HepG2 (cell line): ENCODE data around the gene TXNRD1. TPM values are rescaled to one million over a fixed set of nuclear protein-coding genes. Genes with fewer than 3 reads are reported as not detected.

Experiments used
- ATAC-seq: fragments of 200-7000 bp; cut with Tn5 transposase; 3 replicates; pipeline ENCODE4 v1.9.1; 2020; ENCODE audit warnings: mild to moderate bottlenecking, moderate library complexity
- BruUV-seq: library from RNA; stranded (reverse); fragments of 400-500 nt; replicated peaks from 2 replicates; lab custom pipeline; 2021; lab: Mats Ljungman, UMichigan
- CTCF ChIA-PET: fragments of 300-600 bp; formaldehyde crosslinking; extraction: SDS; loops from one replicate; lab custom pipeline; 2021; ENCODE audit warnings: low total read pairs, inconsistent platforms, low intra/inter-chr PET ratio; lab: Yijun Ruan, JAX
- POLR2A ChIA-PET: fragments of 350-600 bp; sonication (Branson Sonifier 250); formaldehyde crosslinking; loops from one replicate; lab custom pipeline; 2020; ENCODE audit warnings: antibody characterized with exemption, inconsistent platforms; lab: Yijun Ruan, JAX
- DNase-seq: peaks from one replicate; pipeline ENCODE4 v3.0.0-alpha.2; 2015; ENCODE audit warnings: low spot score
- FAIRE-seq: peaks from 3 replicates; lab custom pipeline; 2011; peaks lifted over from hg19 to GRCh38; lab: Jason Lieb, UNC
- H2AFZ ChIP-seq: one replicate; pipeline ENCODE4 v1.6.1; 2011; ENCODE audit warnings: low read length, inconsistent platforms
- H3K27ac ChIP-seq: fragments of 300-600 bp; 3 replicates; pipeline ENCODE4 v1.8.0; 2011; ENCODE audit warnings: mixed run types, mild to moderate bottlenecking, mixed read lengths, low read length, inconsistent platforms; ENCODE audit not compliant: insufficient read depth; ENCODE audit errors: extremely low read length
- H3K27me3 ChIP-seq, 2 experiments: fragments of 200-600 bp in 1 of 2; 2 replicates in 1 of 2; 3 replicates in 1 of 2; pipeline versions ENCODE4 v1.6.0 to v1.8.0; 2011; ENCODE audit warnings: low read length in 2 of 2, mild to moderate bottlenecking in 2 of 2, moderate library complexity in 2 of 2, inconsistent platforms in 1 of 2; ENCODE audit not compliant: insufficient read depth in 2 of 2, control insufficient read depth in 1 of 2
- H3K36me3 ChIP-seq, 2 experiments: fragments of 200-600 bp in 1 of 2; replicated peaks in 1 of 2; 2 replicates in 1 of 2; 3 replicates in 1 of 2; pipeline versions ENCODE4 v1.5.1 to v1.8.0; 2011; ENCODE audit warnings: low read length in 2 of 2, inconsistent platforms in 1 of 2; ENCODE audit not compliant: insufficient read depth in 2 of 2, control insufficient read depth in 1 of 2
- H3K4me1 ChIP-seq: 2 replicates; pipeline ENCODE4 v1.5.1; 2012; ENCODE audit warnings: low read length, inconsistent platforms; ENCODE audit not compliant: insufficient read depth
- H3K4me2 ChIP-seq: 2 replicates; pipeline ENCODE4 v1.6.0; 2011; ENCODE audit warnings: low read depth, low read length, inconsistent platforms
- H3K4me3 ChIP-seq, 3 experiments: fragments of 200-600 bp in 1 of 3; sonication (generic), shearing (Covaris generic) in 1 of 3; replicated peaks in 1 of 3; 2 replicates each; pipeline ENCODE4 v1.5.1; 2011 to 2016; ENCODE audit warnings: low read length in 3 of 3, inconsistent platforms in 2 of 3, low read depth in 2 of 3, mild to moderate bottlenecking in 2 of 3, control low read depth in 1 of 3, mixed read lengths in 1 of 3; ENCODE audit not compliant: insufficient read depth in 1 of 3
- H3K79me2 ChIP-seq: one replicate; pipeline ENCODE4 v1.6.1; 2011; ENCODE audit warnings: low read length, inconsistent platforms; ENCODE audit not compliant: insufficient read depth
- H3K9ac ChIP-seq: 2 replicates; pipeline ENCODE4 v1.6.0; 2011; ENCODE audit warnings: mild to moderate bottlenecking, low read depth, low read length, inconsistent platforms; ENCODE audit not compliant: insufficient read depth
- H3K9me3 ChIP-seq: 2 replicates; pipeline ENCODE4 v1.5.1; 2012; ENCODE audit warnings: mild to moderate bottlenecking, low read length
- H4K20me1 ChIP-seq: 2 replicates; pipeline ENCODE4 v1.6.0; 2011; ENCODE audit warnings: inconsistent platforms, mild to moderate bottlenecking, low read length, moderate library complexity; ENCODE audit not compliant: insufficient read depth
- BRD4 ChIP-seq: sonication (generic); formaldehyde crosslinking; IDR thresholded peaks from 2 replicates; pipeline ENCODE4 v1.4.0; 2020; ENCODE audit warnings: missing genetic modification reagents
- CHD4 ChIP-seq: fragments of 200-600 bp; sonication (generic); IDR thresholded peaks from 2 replicates; pipeline ENCODE4 v1.7.0; 2017; ENCODE audit warnings: mild to moderate bottlenecking, low read length, borderline replicate concordance
- ELF1 ChIP-seq: sonication (generic); formaldehyde crosslinking; IDR thresholded peaks from 2 replicates; pipeline ENCODE4 v1.4.0; 2020; ENCODE audit warnings: missing genetic modification reagents
- KLF16 ChIP-seq, 2 experiments: sonication (generic) in 1 of 2; formaldehyde crosslinking in 1 of 2; IDR thresholded peaks; 2 replicates each; pipeline versions ENCODE4 v1.6.1 to v1.8.0; 2016 to 2023; ENCODE audit warnings: missing genetic modification reagents in 2 of 2, missing compliant biosample characterization in 1 of 2
- MATR3 ChIP-seq: sonication (generic); formaldehyde crosslinking; IDR thresholded peaks from 2 replicates; pipeline ENCODE4 v1.4.0; 2020; ENCODE audit warnings: missing genetic modification reagents
- NR2F6 ChIP-seq, 2 experiments: IDR thresholded peaks; 2 replicates each; pipeline ENCODE4 v1.6.1; 2016; ENCODE audit warnings: antibody characterized with exemption in 1 of 2, mild to moderate bottlenecking in 1 of 2
- SP5 ChIP-seq: IDR thresholded peaks from 2 replicates; pipeline ENCODE4 v1.6.1; 2016; ENCODE audit warnings: low read depth, borderline replicate concordance
- ZBTB40 ChIP-seq, 2 experiments: fragments of 450-650 bp in 1 of 2; sonication (generic) in 1 of 2; formaldehyde crosslinking in 1 of 2; IDR thresholded peaks; 2 replicates each; pipeline versions ENCODE4 v1.6.1 to v1.8.0; 2016 to 2022; ENCODE audit warnings: antibody characterized with exemption in 1 of 2, mild to moderate bottlenecking in 1 of 2, missing genetic modification reagents in 1 of 2
- ZNF251 ChIP-seq: sonication (generic); formaldehyde crosslinking; IDR thresholded peaks from 2 replicates; pipeline ENCODE4 v1.9.0; 2021; ENCODE audit warnings: mild to moderate bottlenecking, missing genetic modification reagents
- ZNF691 ChIP-seq: sonication (generic); formaldehyde crosslinking; IDR thresholded peaks from 2 replicates; pipeline ENCODE4 v1.4.0; 2020; ENCODE audit warnings: missing genetic modification reagents, low read depth, mild to moderate bottlenecking, borderline replicate concordance
- ZNF704 ChIP-seq: sonication (generic); formaldehyde crosslinking; IDR thresholded peaks from 2 replicates; pipeline ENCODE4 v1.8.1; 2023; ENCODE audit warnings: mild to moderate bottlenecking, inconsistent platforms, moderate library complexity, missing genetic modification reagents, borderline replicate concordance
- ZSCAN29 ChIP-seq: sonication (generic); formaldehyde crosslinking; conservative IDR thresholded peaks from 2 replicates; pipeline ENCODE4 v1.4.0; 2020; ENCODE audit warnings: mild to moderate bottlenecking, missing genetic modification reagents
- WGBS: methylation state at CpG from one replicate; pipeline ENCODE4 v1.1.6; 2017; ENCODE audit warnings: low lambda C conversion rate; 5-methylcytosine and 5-hydroxymethylcytosine counted together
- in situ Hi-C: cut with HindIII; loops from 2 replicates; pipeline ENCODE4 v1.10.0; 2017; ENCODE audit warnings: low pct_unique_long_range_greater_than_20kb; ENCODE audit not compliant: extremely low pct_ligation_motif_present
- intact Hi-C: fragments of 100-400 bp; cut with micrococcal nuclease; formaldehyde crosslinking; loops from one replicate; pipeline ENCODE4 v1.10.0; 2022; ENCODE audit not compliant: unreplicated experiment
- polyA plus RNA-seq, 8 experiments: library from polyadenylated mRNA; depleted of rRNA in 3 of 8; stranded (reverse) in 7 of 8; unstranded in 1 of 8; fragments of >200 nt; fragmentation: Illumina TruSeq in 4 of 8; extraction: Trizol in 4 of 8; gene quantifications; 2 replicates each; pipeline versions ENCODE4 v1.2.1 to v1.2.3, GENCODE V29; 2011 to 2016; ENCODE audit warnings: low read depth in 4 of 8, missing spikeins in 1 of 8, mixed read lengths in 1 of 8; ENCODE audit not compliant: insufficient read depth in 1 of 8
- total RNA-seq, 5 experiments: library from RNA; depleted of rRNA; stranded (reverse); fragments of >200 nt; fragmentation: Illumina TruSeq; extraction: Trizol; gene quantifications; 2 replicates each; pipeline ENCODE4 v1.2.3, GENCODE V29; 2016; ENCODE audit warnings: low read depth in 1 of 5
- TF ChIP-seq, protein P1 (sequence below): sonication (generic); formaldehyde crosslinking; IDR thresholded peaks from 2 replicates; pipeline ENCODE4 v1.5.1; 2020; ENCODE audit warnings: mild to moderate bottlenecking, missing genetic modification reagents, moderate library complexity

Gene TXNRD1
- total and polyA plus RNA-seq, 2 of the 13 experiments (the other 11 are each of a cell fraction or from before 2014, with no cell fraction given) = 54.0 to 190 TPM

GRCh38 chr12:104166465-104166864 is 49.1 kb upstream of the TXNRD1 start:
- CTCF ChIA-PET = no interaction called here
- Histone ChIP-seq H3K27ac (no peak overlapping the region), H3K4me3 (no peak overlapping the region), H3K27me3 (peaks cover 0 to 10% of the 10 kb centered on the region in 2 experiments; a peak in 1 of 5 replicates), H3K4me1 (no peaks in the 10 kb centered on the region), H4K20me1 (no peaks in the 10 kb centered on the region), H3K9ac (no peak overlapping the region), H2AFZ (no peak overlapping the region), H3K36me3 (no peaks in the 10 kb centered on the region), H3K4me2 (no peak overlapping the region), H3K9me3 (no peaks in the 10 kb centered on the region), H3K79me2 (no peaks in the 10 kb centered on the region)
- POLR2A ChIA-PET = no interaction called here
- intact Hi-C loops = no loop called here
- no peak for DNase-seq
- no peak for FAIRE-seq
- in situ Hi-C loops = no loop called here
- BruUV-seq = no TSS peak
- no peak for ATAC-seq
- 17% methylated on average over 5 of the region's 6 CpGs for WGBS
- TF ChIP-seq NR2F6 (IDR thresholded peaks at IDR 0.05) (no peak), NR2F6 (CRISPR knock-in tag; IDR thresholded peaks at IDR 0.05) (no peak), SP5 (CRISPR knock-in tag) (no peak), ZNF251 (CRISPR knock-in tag) (no peak), ZNF704 (no peak), MATR3 (CRISPR knock-in tag) (no peak), ZSCAN29 (CRISPR knock-in tag) (no peak), ZNF691 (CRISPR knock-in tag) (no peak), ELF1 (no peak), ZBTB40 (IDR thresholded peaks at IDR 0.05) (no peak), ZBTB40 (CRISPR knock-in tag; IDR thresholded peaks at IDR 0.05) (no peak), CHD4 (no peak), BRD4 (CRISPR knock-in tag) (no peak), KLF16 (CRISPR knock-in tag; IDR thresholded peaks at IDR 0.05) (no peak)
- TF ChIP-seq, protein P1, sequence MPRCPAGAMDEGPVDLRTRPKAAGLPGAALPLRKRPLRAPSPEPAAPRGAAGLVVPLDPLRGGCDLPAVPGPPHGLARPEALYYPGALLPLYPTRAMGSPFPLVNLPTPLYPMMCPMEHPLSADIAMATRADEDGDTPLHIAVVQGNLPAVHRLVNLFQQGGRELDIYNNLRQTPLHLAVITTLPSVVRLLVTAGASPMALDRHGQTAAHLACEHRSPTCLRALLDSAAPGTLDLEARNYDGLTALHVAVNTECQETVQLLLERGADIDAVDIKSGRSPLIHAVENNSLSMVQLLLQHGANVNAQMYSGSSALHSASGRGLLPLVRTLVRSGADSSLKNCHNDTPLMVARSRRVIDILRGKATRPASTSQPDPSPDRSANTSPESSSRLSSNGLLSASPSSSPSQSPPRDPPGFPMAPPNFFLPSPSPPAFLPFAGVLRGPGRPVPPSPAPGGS (CRISPR knock-in tag) = no peak
